ENCODE results near the gene WLS.

The WLS gene

DNA sequence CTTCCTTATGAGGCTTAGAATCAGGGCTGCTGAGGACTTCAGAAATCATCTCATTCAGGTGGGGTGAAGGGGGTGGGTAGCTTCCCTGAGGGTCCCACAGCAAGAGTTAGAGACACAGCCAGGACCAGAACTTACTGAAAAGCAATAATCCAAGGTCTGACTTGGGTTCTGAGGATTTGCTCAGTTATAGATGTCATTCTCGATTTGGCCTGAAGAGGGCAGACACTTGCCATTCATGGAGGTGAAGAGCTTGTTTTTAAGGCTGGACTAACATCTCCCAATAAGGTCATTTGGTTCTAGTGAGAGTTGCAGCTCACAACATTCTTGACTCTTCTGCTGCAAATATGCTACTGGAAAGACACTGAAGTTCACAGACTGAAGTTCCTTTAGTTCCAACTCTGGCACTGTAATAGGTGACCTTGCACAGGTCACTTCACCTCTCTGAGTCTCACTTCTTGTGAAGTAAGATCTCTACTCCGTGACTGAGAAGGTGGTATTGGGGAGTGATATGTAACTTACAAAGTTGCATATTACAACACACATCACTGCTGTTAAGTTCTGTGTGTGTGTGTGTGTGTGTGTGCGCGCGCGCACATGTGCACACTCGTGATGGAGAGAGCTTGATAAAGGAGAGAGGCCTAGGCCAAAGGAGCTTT lies 112.1 kb downstream of the WLS start:
- no peaks in the 10 kb centered on the region for H3K79me2 ChIP-seq
- no peak overlapping the region for H3K4me2 ChIP-seq (ENCODE audit: low read length)
- H3K4me3 ChIP-seq (ENCODE audit: low read depth, low read length) = no peak overlapping the region
- no peaks in the 10 kb centered on the region for H3K36me3 ChIP-seq (ENCODE audit: control insufficient read depth, insufficient read depth, low read length)
- TF ChIP-seq, protein P1, sequence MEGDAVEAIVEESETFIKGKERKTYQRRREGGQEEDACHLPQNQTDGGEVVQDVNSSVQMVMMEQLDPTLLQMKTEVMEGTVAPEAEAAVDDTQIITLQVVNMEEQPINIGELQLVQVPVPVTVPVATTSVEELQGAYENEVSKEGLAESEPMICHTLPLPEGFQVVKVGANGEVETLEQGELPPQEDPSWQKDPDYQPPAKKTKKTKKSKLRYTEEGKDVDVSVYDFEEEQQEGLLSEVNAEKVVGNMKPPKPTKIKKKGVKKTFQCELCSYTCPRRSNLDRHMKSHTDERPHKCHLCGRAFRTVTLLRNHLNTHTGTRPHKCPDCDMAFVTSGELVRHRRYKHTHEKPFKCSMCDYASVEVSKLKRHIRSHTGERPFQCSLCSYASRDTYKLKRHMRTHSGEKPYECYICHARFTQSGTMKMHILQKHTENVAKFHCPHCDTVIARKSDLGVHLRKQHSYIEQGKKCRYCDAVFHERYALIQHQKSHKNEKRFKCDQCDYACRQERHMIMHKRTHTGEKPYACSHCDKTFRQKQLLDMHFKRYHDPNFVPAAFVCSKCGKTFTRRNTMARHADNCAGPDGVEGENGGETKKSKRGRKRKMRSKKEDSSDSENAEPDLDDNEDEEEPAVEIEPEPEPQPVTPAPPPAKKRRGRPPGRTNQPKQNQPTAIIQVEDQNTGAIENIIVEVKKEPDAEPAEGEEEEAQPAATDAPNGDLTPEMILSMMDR (IDR thresholded peaks at IDR 0.05) = peak; percentile 68
- no peaks in the 10 kb centered on the region for H3K9me3 ChIP-seq (ENCODE audit: control insufficient read depth, low read length)
- no peak overlapping the region for H3K9ac ChIP-seq
- H3K4me1 ChIP-seq = no peaks in the 10 kb centered on the region
- H2AFZ ChIP-seq = no peak overlapping the region
- H3K27ac ChIP-seq = no peak overlapping the region
- H3K27me3 ChIP-seq (ENCODE audit: control insufficient read depth, insufficient read depth, low read length) = no peaks in the 10 kb centered on the region

DNA sequence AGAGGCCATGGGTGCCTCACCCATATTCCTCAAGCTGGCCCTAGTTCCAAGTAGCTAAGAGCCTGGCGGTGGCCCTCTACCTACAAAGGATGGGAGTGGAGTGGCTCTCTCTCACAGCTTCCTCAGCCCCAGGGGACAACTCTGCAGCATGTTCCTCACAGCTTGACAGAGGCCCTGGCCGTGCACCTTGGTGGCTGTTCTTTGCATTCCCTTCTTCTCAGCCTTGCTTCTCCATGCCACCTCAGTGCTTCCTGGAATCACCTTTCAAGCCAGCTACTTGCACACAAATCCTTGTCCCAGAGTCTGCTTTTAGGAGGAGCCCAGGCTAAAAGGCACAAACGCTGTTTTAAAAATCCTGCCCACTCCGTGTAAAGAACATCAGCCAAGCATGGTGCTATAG lies 112.9 kb downstream of the WLS start:
- Histone ChIP-seq H3K27me3 (ENCODE audit: control insufficient read depth, insufficient read depth, low read length) (no peaks in the 10 kb centered on the region), H3K27ac (no peak overlapping the region), H3K4me3 (ENCODE audit: low read depth, low read length) (no peak overlapping the region), H3K79me2 (no peaks in the 10 kb centered on the region), H3K4me2 (ENCODE audit: low read length) (no peak overlapping the region), H3K9me3 (ENCODE audit: control insufficient read depth, low read length) (no peaks in the 10 kb centered on the region), H3K4me1 (no peaks in the 10 kb centered on the region), H2AFZ (no peak overlapping the region), H3K36me3 (ENCODE audit: control insufficient read depth, insufficient read depth, low read length) (no peaks in the 10 kb centered on the region), H3K9ac (no peak overlapping the region)
- TF ChIP-seq, protein P1 (IDR thresholded peaks at IDR 0.05) = no peak

DNA sequence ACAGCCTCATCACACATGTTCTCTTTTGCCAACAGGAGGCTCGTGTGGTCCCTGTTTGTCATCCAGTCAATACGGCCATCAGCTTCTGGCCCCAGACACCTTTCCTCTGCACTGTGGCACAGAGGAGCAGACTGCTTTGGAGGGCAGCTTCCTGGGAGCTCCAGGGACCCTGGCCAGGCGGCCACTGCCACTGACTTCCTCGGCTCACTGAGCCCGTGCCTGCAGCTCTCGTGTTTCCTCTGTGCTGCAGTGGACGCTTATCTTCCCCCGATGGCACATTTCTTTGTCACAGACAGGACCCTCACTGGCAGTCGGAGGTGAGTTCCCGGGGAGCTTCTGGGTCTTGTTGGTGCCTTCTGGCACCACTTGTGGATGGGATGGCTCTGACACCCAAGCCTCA lies 114.9 kb downstream of the WLS start:
- H3K4me3 ChIP-seq (ENCODE audit: low read depth, low read length) = no peak overlapping the region
- H3K79me2 ChIP-seq = no peaks in the 10 kb centered on the region
- H3K4me1 ChIP-seq = peaks cover under 1% of the 10 kb centered on the region
- no peaks in the 10 kb centered on the region for H3K36me3 ChIP-seq (ENCODE audit: control insufficient read depth, insufficient read depth, low read length)
- H3K9ac ChIP-seq = no peak overlapping the region
- H3K27ac ChIP-seq = no peak overlapping the region
- no peaks in the 10 kb centered on the region for H3K9me3 ChIP-seq (ENCODE audit: control insufficient read depth, low read length)
- no peak overlapping the region for H2AFZ ChIP-seq
- H3K27me3 ChIP-seq (ENCODE audit: control insufficient read depth, insufficient read depth, low read length) = no peaks in the 10 kb centered on the region
- H3K4me2 ChIP-seq (ENCODE audit: low read length) = no peak overlapping the region
- TF ChIP-seq, protein P1 (IDR thresholded peaks at IDR 0.05) = no peak

DNA sequence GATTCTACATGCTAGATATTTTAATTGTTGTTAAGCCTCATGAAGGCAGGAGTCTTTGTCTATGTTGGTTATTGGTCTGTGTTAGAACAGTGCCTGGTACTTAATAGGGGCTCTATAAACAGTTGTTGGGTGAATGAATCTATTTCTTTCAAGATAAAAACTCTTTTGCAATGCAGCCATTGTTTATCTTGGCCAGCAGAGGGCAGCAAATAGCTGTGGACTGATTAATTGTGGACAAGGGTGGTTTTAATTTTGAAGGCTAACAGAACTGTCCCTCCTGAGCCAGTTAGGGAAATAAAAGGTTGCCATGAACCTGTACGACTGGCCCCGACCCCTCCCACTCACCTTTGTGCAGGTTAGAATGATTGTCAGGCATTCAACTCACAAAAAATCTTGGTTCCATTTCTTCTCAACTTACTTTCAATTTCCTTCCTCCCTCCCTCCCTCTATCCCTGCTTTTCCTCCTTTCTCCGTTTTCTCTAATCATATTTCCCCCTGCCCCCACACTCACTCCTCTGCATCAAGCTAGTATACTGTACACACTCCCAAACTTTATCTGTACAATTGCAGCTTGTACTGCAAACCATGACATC lies 115.6 kb downstream of the WLS start:
- no peak overlapping the region for H3K4me3 ChIP-seq (ENCODE audit: low read depth, low read length)

More for the DNA sequence above, 115.6 kb downstream of the WLS start:
- TF ChIP-seq, protein P1 (IDR thresholded peaks at IDR 0.05) = peak; percentile 74
- H3K27me3 ChIP-seq (ENCODE audit: control insufficient read depth, insufficient read depth, low read length) = no peaks in the 10 kb centered on the region
- peak overlapping the region; percentile 32 for H3K4me2 ChIP-seq (ENCODE audit: low read length)
- no peaks in the 10 kb centered on the region for H3K9me3 ChIP-seq (ENCODE audit: control insufficient read depth, low read length)
- H2AFZ ChIP-seq = no peak overlapping the region
- no peaks in the 10 kb centered on the region for H3K79me2 ChIP-seq
- no peak overlapping the region for H3K9ac ChIP-seq
- no peak overlapping the region for H3K27ac ChIP-seq
- H3K4me1 ChIP-seq = peaks cover 2% of the 10 kb centered on the region
- H3K36me3 ChIP-seq (ENCODE audit: control insufficient read depth, insufficient read depth, low read length) = no peaks in the 10 kb centered on the region

Measured in parathyroid adenoma (tissue), 2 donors.